Sigmoid colon (tissue), 7 donors: Measurements from ENCODE around the gene GNB5. TPM values are rescaled to one million over a fixed set of nuclear protein-coding genes. Genes with fewer than 3 reads are reported as not detected.

Experiments
- DNase-seq: peaks from one replicate; pipeline ENCODE4 v3.0.0-alpha.2; 2019
- H3K27ac ChIP-seq, 4 donors: fragments of 200-600 bp; sonication (generic); one replicate each; pipeline ENCODE4 v1.5.1; 2016 to 2019; ENCODE audit warnings: mild to moderate bottlenecking in 1 of 4
- H3K27me3 ChIP-seq, 3 donors: fragments of 200-600 bp; sonication (generic); one replicate each; pipeline ENCODE4 v1.5.1; 2019; ENCODE audit warnings: mild to moderate bottlenecking in 1 of 3
- H3K36me3 ChIP-seq, 4 donors: fragments of 200-600 bp; sonication (generic); one replicate each; pipeline ENCODE4 v1.5.1; 2016 to 2019
- H3K4me1 ChIP-seq, 4 donors: fragments of 200-600 bp; sonication (generic); one replicate each; pipeline ENCODE4 v1.5.1; 2017 to 2019
- H3K4me3 ChIP-seq, 4 donors: fragments of 200-600 bp; sonication (generic); one replicate each; pipeline ENCODE4 v1.5.1; 2017 to 2019; ENCODE audit warnings: mild to moderate bottlenecking in 2 of 4, moderate library complexity in 1 of 4
- H3K9me3 ChIP-seq, 4 donors: fragments of 200-600 bp in 3 of 4; sonication (generic) in 3 of 4; one replicate each; pipeline versions ENCODE4 v1.5.1 to v1.6.1; 2013 to 2019
- CTCF ChIP-seq, 4 experiments: fragments of 450-650 bp in 3 of 4; fragments of 200-600 bp in 1 of 4; IDR thresholded peaks; one replicate each; pipeline ENCODE4 v1.5.1; 2016 to 2019; ENCODE audit warnings: antibody characterized with exemption in 4 of 4, mild to moderate bottlenecking in 3 of 4, moderate library complexity in 2 of 4
- EP300 ChIP-seq, 4 donors: sonication (generic); formaldehyde crosslinking; IDR thresholded peaks; one replicate each; pipeline ENCODE4 v1.6.1; 2017; ENCODE audit warnings: antibody characterized with exemption in 4 of 4
- POLR2A ChIP-seq, 2 donors: fragments of 450-650 bp; IDR thresholded peaks; one replicate each; pipeline ENCODE4 v1.6.1; 2016; ENCODE audit warnings: antibody characterized with exemption in 2 of 2, mild to moderate bottlenecking in 2 of 2, moderate library complexity in 2 of 2
- POLR2AphosphoS5 ChIP-seq, 4 donors: sonication (generic); formaldehyde crosslinking; IDR thresholded peaks; one replicate each; pipeline ENCODE4 v1.6.1; 2017; ENCODE audit warnings: antibody characterized with exemption in 4 of 4
- WGBS, 2 donors: extraction: QIAGEN DNeasy Blood & Tissue Kit; methylation state at CpG; one replicate each; pipeline ENCODE4 v1.1.7; 2013; 5-methylcytosine and 5-hydroxymethylcytosine counted together
- intact Hi-C: fragments of 100-400 bp; cut with DNase I; formaldehyde crosslinking; loops from one replicate; pipeline ENCODE4 v1.15.1; 2023
- polyA plus RNA-seq, 3 donors: library from polyadenylated mRNA; stranded (reverse); fragments of 200-250 nt; gene quantifications; one replicate each; pipeline ENCODE4 v1.2.3, GENCODE V29; 2013
- total RNA-seq, 4 donors: library from RNA; depleted of rRNA; stranded (reverse); fragments of >200 nt; gene quantifications; one replicate each; pipeline ENCODE4 v1.1.0, GENCODE V29; 2016
- donor health status: healthy with polysubstance abuse.
- donor health status: Bipolar disorder and iron deficiency.
- donor health status: healthy.

The GNB5 gene
- total and polyA plus RNA-seq, 7 donors = 7.8 to 39.9 (median 31.9) TPM

GRCh38 chr15:52109559-52110451, 81.4 kb downstream of the GNB5 start:
- intact Hi-C loops = no loop called here
- Histone ChIP-seq H3K27ac (no peak overlapping the region), H3K9me3 (no peaks in the 10 kb centered on the region), H3K4me1 (peaks cover 0 to 13% (median 10%) of the 10 kb centered on the region in 4 donors), H3K27me3 (peaks cover 19 to 61% (median 29%) of the 10 kb centered on the region in 3 donors), H3K4me3 (no peak overlapping the region), H3K36me3 (no peaks in the 10 kb centered on the region)
- no peak for DNase-seq
- TF ChIP-seq POLR2A (IDR thresholded peaks at IDR 0.05) (no peak), POLR2AphosphoS5 (IDR thresholded peaks at IDR 0.05) (no peak), CTCF (IDR thresholded peaks at IDR 0.05) (no peak)
- 72 to 76% methylated on average over 5 of the region's 5 CpGs for WGBS, 2 donors

DNA sequence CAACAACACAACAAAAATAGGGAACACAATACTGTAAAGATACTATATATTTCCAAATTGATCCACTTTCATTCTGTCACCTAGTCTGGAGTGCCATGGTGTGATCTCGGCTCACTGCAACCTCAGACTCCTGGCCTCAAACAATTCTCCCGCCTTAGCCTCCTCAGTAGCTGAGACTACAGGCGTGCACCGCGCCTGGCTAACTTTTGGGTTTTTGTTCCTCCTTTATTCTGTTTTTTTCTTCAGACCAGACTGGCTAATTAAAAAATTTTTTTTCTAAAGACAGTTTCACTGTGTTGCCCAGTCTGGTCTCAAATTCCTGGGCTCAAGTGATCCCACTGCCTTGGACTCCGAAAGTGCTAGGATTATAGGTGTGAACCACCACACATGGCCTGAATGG, 84.0 kb downstream of the GNB5 start:
- WGBS, 2 donors = 92 to 95% methylated on average over 6 of the region's 6 CpGs
- intact Hi-C loops = no loop called here
- DNase-seq = no peak
- Histone ChIP-seq H3K27ac (no peak overlapping the region), H3K9me3 (no peaks in the 10 kb centered on the region), H3K27me3 (peaks cover 15 to 37% (median 18%) of the 10 kb centered on the region in 3 donors), H3K36me3 (no peaks in the 10 kb centered on the region), H3K4me3 (no peak overlapping the region), H3K4me1 (peaks cover 0 to 18% (median 13%) of the 10 kb centered on the region in 4 donors)
- no peak for TF ChIP-seq POLR2AphosphoS5 (IDR thresholded peaks at IDR 0.05)
- TF ChIP-seq POLR2A (IDR thresholded peaks at IDR 0.05) = no peak
- TF ChIP-seq EP300 (IDR thresholded peaks at IDR 0.05) = no peak

GRCh38 chr15:52106641-52107040, 84.6 kb downstream of the GNB5 start:
- H3K4me3 ChIP-seq = no peak overlapping the region
- DNase-seq = no peak
- no peak overlapping the region for H3K27ac ChIP-seq
- H3K36me3 ChIP-seq = no peaks in the 10 kb centered on the region
- H3K27me3 ChIP-seq = peaks cover 11 to 31% (median 12%) of the 10 kb centered on the region in 3 donors
- no peaks in the 10 kb centered on the region for H3K9me3 ChIP-seq
- no peak for TF ChIP-seq CTCF (IDR thresholded peaks at IDR 0.05)
- no peak for TF ChIP-seq POLR2AphosphoS5 (IDR thresholded peaks at IDR 0.05)
- no peak for TF ChIP-seq EP300 (IDR thresholded peaks at IDR 0.05)
- 78 to 85% methylated on average over 6 of the region's 6 CpGs for whole genome bisulfite sequencing, 2 donors
- intact Hi-C loops = no loop called here
- H3K4me1 ChIP-seq = peaks cover 0 to 12% (median 8%) of the 10 kb centered on the region in 4 donors

DNA sequence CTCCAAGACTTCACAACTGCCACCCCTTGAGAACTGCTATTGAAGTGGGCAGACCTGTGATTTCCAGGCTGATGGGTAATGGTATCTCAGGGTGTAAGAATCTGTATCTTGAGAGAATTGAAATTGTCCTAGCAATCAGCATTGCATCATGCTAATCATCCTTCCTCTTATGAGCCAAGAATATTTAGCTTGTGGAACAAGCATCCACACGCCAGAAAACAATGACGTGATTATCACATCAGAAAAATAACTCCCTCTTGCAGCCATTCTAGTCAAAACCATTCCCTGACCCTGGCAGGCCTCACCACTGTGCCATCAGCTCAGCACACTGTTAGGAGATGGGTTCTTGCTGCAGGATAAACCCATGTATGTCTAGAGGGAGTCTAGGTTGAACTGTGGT, 85.3 kb downstream of the GNB5 start:
- Histone ChIP-seq H3K9me3 (no peaks in the 10 kb centered on the region), H3K4me3 (no peak overlapping the region), H3K4me1 (peaks cover 0 to 11% (median 8%) of the 10 kb centered on the region in 4 donors), H3K36me3 (no peaks in the 10 kb centered on the region), H3K27me3 (peaks cover 6 to 23% (median 7%) of the 10 kb centered on the region in 3 donors), H3K27ac (no peak overlapping the region)
- WGBS, 2 donors = 86 to 95% methylated on average over 2 of the region's 2 CpGs
- intact Hi-C loops = no loop called here
- TF ChIP-seq CTCF (IDR thresholded peaks at IDR 0.05) (no peak), EP300 (IDR thresholded peaks at IDR 0.05) (no peak), POLR2AphosphoS5 (IDR thresholded peaks at IDR 0.05) (no peak), POLR2A (IDR thresholded peaks at IDR 0.05) (no peak)
- DNase-seq = no peak

GRCh38 chr15:52104532-52105004, 86.6 kb downstream of the GNB5 start:
- H3K4me1 ChIP-seq = peaks cover 0 to 11% (median 8%) of the 10 kb centered on the region in 4 donors
- no peak for TF ChIP-seq POLR2A (IDR thresholded peaks at IDR 0.05)
- no peak for TF ChIP-seq CTCF (IDR thresholded peaks at IDR 0.05)
- TF ChIP-seq POLR2AphosphoS5 (IDR thresholded peaks at IDR 0.05) = no peak
- no peak for TF ChIP-seq EP300 (IDR thresholded peaks at IDR 0.05)
- WGBS, 2 donors = 81 to 92% methylated on average over 5 of the region's 5 CpGs
- peaks cover 0 to 11% (median 6%) of the 10 kb centered on the region in 3 donors for H3K27me3 ChIP-seq
- no peak for DNase-seq
- no peaks in the 10 kb centered on the region for H3K36me3 ChIP-seq
- H3K4me3 ChIP-seq = no peak overlapping the region
- no peaks in the 10 kb centered on the region for H3K9me3 ChIP-seq
- H3K27ac ChIP-seq = no peak overlapping the region
- intact Hi-C loops = no loop called here
